Measurements from ENCODE around the gene EGLN2.
"Not testable (repeated sequence)": the region's sequence is repeated elsewhere in the genome, so short reads cannot be mapped to it uniquely, and the experiment has no call there.

EGLN2 gene

GRCh38 chr19:40803857-40804782, 5.1 kb downstream of the EGLN2 start:
- Mint-ChIP-seq H3K4me1 (peaks cover 88% of the 10 kb centered on the region), H3K27me3 (no peaks in the 10 kb centered on the region), H3K4me3 (peak overlapping the region; percentile 86 to 100), H3K27ac (peak overlapping the region; percentile 80 to 92), H3K9me3 (no peaks in the 10 kb centered on the region)
- ATAC-seq (peak; percentile 70), DNase-seq (peak; percentile 55 to 82)

GRCh38 chr19:40804783-40805242, 5.8 kb downstream of the EGLN2 start:
- H3K27me3 Mint-ChIP-seq: no peaks in the 10 kb centered on the region

GRCh38 chr19:40805258-40805868, 6.4 kb downstream of the EGLN2 start:
- DNase-seq (peak in 1 of 2 donors; percentile 49), ATAC-seq (peak; percentile 11)
- Mint-ChIP-seq H3K4me1 (peaks cover 90% of the 10 kb centered on the region), H3K9me3 (no peaks in the 10 kb centered on the region), H3K4me3 (peak overlapping the region; percentile 86 to 100), H3K27me3 (no peaks in the 10 kb centered on the region), H3K27ac (peak overlapping the region; percentile 81 to 93)

More at GRCh38 chr19:40804783-40805242, 5.8 kb downstream of the EGLN2 start:
- DNase-seq: no peak
- no peaks in the 10 kb centered on the region for H3K9me3 Mint-ChIP-seq
- H3K27ac Mint-ChIP-seq: peak overlapping the region; percentile 81 to 93
- peak overlapping the region; percentile 86 to 100 for H3K4me3 Mint-ChIP-seq
- no peak for ATAC-seq
- H3K4me1 Mint-ChIP-seq: peaks cover 90% of the 10 kb centered on the region

- Mint-ChIP-seq H3K4me1 (peaks cover 90% of the 10 kb centered on the region), H3K27ac (peak overlapping the region; percentile 68 to 93), H3K9me3 (no peaks in the 10 kb centered on the region), H3K27me3 (no peaks in the 10 kb centered on the region), H3K4me3 (peak overlapping the region; percentile 89 to 91)
- DNase-seq: peak; percentile 71 to 84
- peak; percentile 69 for ATAC-seq
Measured at GRCh38 chr19:40806423-40807146, 7.6 kb downstream of the EGLN2 start.

- H3K4me1 Mint-ChIP-seq: peaks cover 90% of the 10 kb centered on the region
- peak overlapping the region; percentile 55 to 63 for H3K27ac Mint-ChIP-seq
- no peak for DNase-seq
- H3K4me3 Mint-ChIP-seq: peak overlapping the region; percentile 89 to 91
- peaks cover under 1% of the 10 kb centered on the region for H3K27me3 Mint-ChIP-seq
- no peak for ATAC-seq
- H3K9me3 Mint-ChIP-seq: no peaks in the 10 kb centered on the region
Measured at GRCh38 chr19:40807147-40808020, 8.4 kb downstream of the EGLN2 start.

- DNase-seq: no peak
- Mint-ChIP-seq H3K4me1 (peaks cover 90% of the 10 kb centered on the region), H3K9me3 (no peaks in the 10 kb centered on the region), H3K27ac (peak overlapping the region; percentile 55 to 63), H3K4me3 (peak overlapping the region in 1 of 2 donors; percentile 52), H3K27me3 (peaks cover 6% of the 10 kb centered on the region)
- ATAC-seq: no peak
Measured at GRCh38 chr19:40808021-40808325, 9.0 kb downstream of the EGLN2 start.

GRCh38 chr19:40808497-40808896, 9.5 kb downstream of the EGLN2 start:
- no peak for ATAC-seq

GRCh38 chr19:40809358-40810086, 10.5 kb downstream of the EGLN2 start:
- DNase-seq (no peak), ATAC-seq (no peak)
- Mint-ChIP-seq H3K27me3 (peaks cover 10% of the 10 kb centered on the region), H3K9me3 (no peaks in the 10 kb centered on the region), H3K4me1 (peaks cover 77% of the 10 kb centered on the region), H3K4me3 (peak overlapping the region in 1 of 2 donors; percentile 34), H3K27ac (no peak overlapping the region)

More at GRCh38 chr19:40808497-40808896, 9.5 kb downstream of the EGLN2 start:
- DNase-seq: no peak
- Mint-ChIP-seq H3K4me3 (peak overlapping the region in 1 of 2 donors; percentile 32), H3K27ac (no peak overlapping the region), H3K27me3 (peaks cover 10% of the 10 kb centered on the region), H3K4me1 (peaks cover 87% of the 10 kb centered on the region), H3K9me3 (no peaks in the 10 kb centered on the region)

- Mint-ChIP-seq H3K27ac (no peak overlapping the region), H3K4me3 (peak overlapping the region; percentile 12 to 34), H3K27me3 (peaks cover 10% of the 10 kb centered on the region), H3K9me3 (no peaks in the 10 kb centered on the region), H3K4me1 (peaks cover 70% of the 10 kb centered on the region)
- ATAC-seq: no peak
- DNase-seq: no peak
Measured at GRCh38 chr19:40810160-40810559, 11.2 kb downstream of the EGLN2 start.

GRCh38 chr19:40810649-40811408, 11.8 kb downstream of the EGLN2 start:
- H3K4me1 Mint-ChIP-seq: peaks cover 64% of the 10 kb centered on the region
- H3K27me3 Mint-ChIP-seq, H3K9me3 Mint-ChIP-seq: not testable (repeated sequence)
- H3K4me3 Mint-ChIP-seq: peak overlapping the region; percentile 92 to 96
- DNase-seq (peak; percentile 63 to 71), ATAC-seq (peak; percentile 85)
- peak overlapping the region; percentile 72 to 84 for H3K27ac Mint-ChIP-seq

GRCh38 chr19:40811478-40812341, 12.7 kb downstream of the EGLN2 start:
- Mint-ChIP-seq H3K27ac (peak overlapping the region; percentile 77 to 84), H3K4me3 (peak overlapping the region; percentile 92 to 96), H3K27me3 (peaks cover 10% of the 10 kb centered on the region), H3K9me3 (no peaks in the 10 kb centered on the region), H3K4me1 (peaks cover 55% of the 10 kb centered on the region)
- DNase-seq: no peak
- no peak for ATAC-seq

- H3K27me3 Mint-ChIP-seq, H3K9me3 Mint-ChIP-seq, ATAC-seq, DNase-seq: not testable (repeated sequence)
- H3K4me1 Mint-ChIP-seq: peaks cover 48% of the 10 kb centered on the region
- H3K27ac Mint-ChIP-seq: peak overlapping the region in 1 of 2 donors; percentile 20
- H3K4me3 Mint-ChIP-seq: peak overlapping the region; percentile 92 to 96
Measured at GRCh38 chr19:40812571-40812970, 13.6 kb downstream of the EGLN2 start.

GRCh38 chr19:40813182-40813581, 14.2 kb downstream of the EGLN2 start:
- DNase-seq (no peak), ATAC-seq (no peak)
- Mint-ChIP-seq H3K4me1 (peaks cover 48% of the 10 kb centered on the region), H3K9me3 (no peaks in the 10 kb centered on the region), H3K27me3 (peaks cover 10% of the 10 kb centered on the region), H3K27ac (peak overlapping the region in 1 of 2 donors; percentile 23), H3K4me3 (no peak overlapping the region)
